Natural killer cell treated with Interleukin-12 subunit alpha and Interleukin-12 subunit beta and Interleukin-15 and Interleukin-18, amount 100 ng/mL, for 72 hours (primary cell): ENCODE data around the gene SHE. TPM values are rescaled to one million over a fixed set of nuclear protein-coding genes. Genes with fewer than 3 reads are reported as not detected.

Experiments used
- ATAC-seq, 2 donors: fragments of 150-1000 bp; cut with Tn5 transposase in 1 of 2; sonication (Bioruptor Pico), chemical (Tn5 transposase) in 1 of 2; 2 replicates each; pipeline ENCODE4 v1.10.0; 2021
- DNase-seq: peaks from one replicate; pipeline ENCODE4 v3.0.0; 2022; ENCODE audit warnings: low spot score
- H3K27ac Mint-ChIP-seq, 2 donors: 1 replicate in 1 of 2; 2 replicates in 1 of 2; pipeline ENCODE4 v1.8.0; 2022; ENCODE audit warnings: mixed read lengths in 2 of 2, mild to moderate bottlenecking in 1 of 2, moderate library complexity in 1 of 2
- H3K27me3 Mint-ChIP-seq, 2 donors: 1 replicate in 1 of 2; 2 replicates in 1 of 2; pipeline ENCODE4 v1.8.0; 2022; ENCODE audit warnings: mixed read lengths in 2 of 2
- H3K36me3 Mint-ChIP-seq: one replicate; pipeline ENCODE4 v1.8.0; 2022; ENCODE audit warnings: mixed read lengths
- H3K4me1 Mint-ChIP-seq, 2 donors: 1 replicate in 1 of 2; 2 replicates in 1 of 2; pipeline ENCODE4 v1.8.0; 2022; ENCODE audit warnings: low read depth in 2 of 2, mixed read lengths in 2 of 2, mild to moderate bottlenecking in 1 of 2
- H3K4me3 Mint-ChIP-seq: one replicate; pipeline ENCODE4 v1.8.0; 2022; ENCODE audit warnings: mixed read lengths
- H3K9me3 Mint-ChIP-seq: 2 replicates; pipeline ENCODE4 v1.8.0; 2022; ENCODE audit warnings: mixed read lengths
- total RNA-seq, 2 donors: library from RNA; stranded (reverse); gene quantifications; one replicate each; pipeline ENCODE4 v1.2.3, GENCODE V29; 2022

The SHE gene
- total RNA-seq, 2 donors from 2014 or later = 0.19 TPM; not detected in 1

GRCh38 chr1:154481053-154481452 is 21.2 kb downstream of the SHE start:
- Mint-ChIP-seq H3K4me1 (peaks cover 8% of the 10 kb centered on the region in 2 donors), H3K27ac (no peak overlapping the region), H3K36me3 (no peaks in the 10 kb centered on the region), H3K4me3 (no peak overlapping the region), H3K27me3 (peaks cover 0 to 6% of the 10 kb centered on the region in 2 donors), H3K9me3 (no peaks in the 10 kb centered on the region)
- no peak for DNase-seq
- no peak for ATAC-seq

DNA sequence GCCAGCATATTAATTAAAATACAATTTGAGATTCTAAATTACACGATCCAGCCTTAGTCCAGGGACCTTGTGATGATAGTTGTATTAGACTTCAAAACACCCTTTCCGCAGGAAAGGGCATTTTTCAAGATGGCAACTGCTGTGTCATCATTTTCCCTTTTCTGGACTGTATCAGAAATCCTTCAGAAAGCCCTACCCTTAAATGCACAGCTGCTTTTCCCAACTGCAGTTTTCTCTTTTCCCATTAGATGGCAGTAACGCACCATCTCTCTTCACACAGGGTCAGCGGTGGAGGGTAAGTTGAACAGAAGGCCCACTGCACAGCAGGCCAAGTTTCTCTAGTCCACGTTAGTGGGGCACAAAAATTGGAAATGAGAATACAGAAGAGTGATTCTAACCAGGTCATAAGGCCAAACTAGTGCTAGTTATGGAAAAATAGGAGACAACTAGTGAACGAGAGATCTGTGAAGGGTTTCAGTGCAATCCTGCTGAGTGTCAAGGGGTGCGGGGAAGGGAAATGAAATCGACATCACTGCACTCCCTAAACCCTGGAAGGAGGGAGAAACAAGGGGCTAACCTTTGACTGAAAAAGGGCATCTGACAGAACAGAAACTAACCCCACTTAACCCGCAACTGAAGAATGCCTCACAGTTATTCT is 22.3 kb downstream of the SHE start:
- Mint-ChIP-seq H3K4me3 (no peak overlapping the region), H3K9me3 (no peaks in the 10 kb centered on the region), H3K27me3 (peaks cover 0 to 6% of the 10 kb centered on the region in 2 donors), H3K27ac (no peak overlapping the region), H3K4me1 (peaks cover 8% of the 10 kb centered on the region in 2 donors), H3K36me3 (no peaks in the 10 kb centered on the region)
- peak; percentile 86 to 88 for ATAC-seq
- DNase-seq = peak; percentile 75

- no peak for DNase-seq
- no peak for ATAC-seq
- Mint-ChIP-seq H3K27ac (no peak overlapping the region), H3K4me1 (peaks cover 8% of the 10 kb centered on the region in 2 donors), H3K4me3 (no peak overlapping the region), H3K36me3 (no peaks in the 10 kb centered on the region), H3K9me3 (no peaks in the 10 kb centered on the region), H3K27me3 (peaks cover 0 to 6% of the 10 kb centered on the region in 2 donors)
These were observed 23.6 kb downstream of the SHE start for GRCh38 chr1:154478639-154479038.

DNA sequence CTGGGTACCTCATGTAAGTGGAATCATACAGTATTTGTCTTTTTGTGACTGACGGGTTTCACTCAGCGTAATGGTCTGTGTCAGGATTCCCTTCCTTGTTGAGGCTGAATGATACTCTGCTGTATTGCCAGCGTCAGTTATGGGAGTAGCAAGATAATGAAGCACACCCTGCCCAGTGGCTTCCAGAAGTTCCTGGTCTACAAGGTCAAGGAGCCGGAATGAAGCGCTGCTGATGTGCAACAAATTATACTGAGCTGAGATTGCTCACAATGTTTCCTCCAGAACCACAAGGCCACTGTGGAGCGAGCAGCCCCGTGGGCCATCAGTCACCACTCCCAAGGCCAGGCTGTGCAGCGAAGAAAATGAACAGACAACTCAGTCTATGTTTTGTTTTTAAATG is 24.2 kb downstream of the SHE start:
- Mint-ChIP-seq H3K4me3 (no peak overlapping the region), H3K27ac (no peak overlapping the region), H3K27me3 (peaks cover 0 to 3% of the 10 kb centered on the region in 2 donors), H3K4me1 (peaks cover 8% of the 10 kb centered on the region in 2 donors), H3K36me3 (no peaks in the 10 kb centered on the region), H3K9me3 (no peaks in the 10 kb centered on the region)
- DNase-seq (no peak), ATAC-seq (no peak)

GRCh38 chr1:154476791-154477190 is 25.4 kb downstream of the SHE start:
- Mint-ChIP-seq H3K4me3 (no peak overlapping the region), H3K27ac (no peak overlapping the region), H3K36me3 (no peaks in the 10 kb centered on the region), H3K27me3 (peaks cover 0 to 3% of the 10 kb centered on the region in 2 donors), H3K4me1 (peaks cover 8% of the 10 kb centered on the region in 2 donors), H3K9me3 (no peaks in the 10 kb centered on the region)
- DNase-seq (no peak), ATAC-seq (no peak)

DNA sequence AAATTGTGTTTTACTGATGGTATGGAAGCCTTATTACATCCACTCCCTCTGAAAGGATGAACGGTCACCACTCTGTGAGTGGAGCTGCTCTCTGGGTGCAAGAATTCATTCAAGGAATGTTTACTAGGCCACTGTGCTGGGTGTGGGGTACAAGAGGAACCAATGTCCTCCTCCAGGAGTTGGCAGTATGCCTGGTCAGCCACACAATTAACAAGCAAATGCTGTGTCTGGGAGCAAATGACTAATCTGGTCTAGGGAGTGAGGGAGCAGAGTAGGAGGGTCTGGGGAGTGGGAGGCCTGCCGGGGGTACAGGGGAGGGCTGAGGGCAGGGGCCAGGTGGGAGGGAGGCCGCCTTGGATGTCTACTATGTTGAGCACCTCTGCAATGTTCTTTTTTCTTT is 27.4 kb downstream of the SHE start:
- ATAC-seq = no peak
- Mint-ChIP-seq H3K27ac (no peak overlapping the region), H3K36me3 (no peaks in the 10 kb centered on the region), H3K4me1 (peaks cover 5 to 8% of the 10 kb centered on the region in 2 donors), H3K9me3 (no peaks in the 10 kb centered on the region), H3K4me3 (no peak overlapping the region), H3K27me3 (peaks cover 0 to 3% of the 10 kb centered on the region in 2 donors)
- no peak for DNase-seq

- no peak for ATAC-seq
- no peak overlapping the region for H3K4me3 Mint-ChIP-seq
- H3K27ac Mint-ChIP-seq = no peak overlapping the region
These were observed 30.9 kb downstream of the SHE start for GRCh38 chr1:154471304-154471703.

GRCh38 chr1:154469844-154470560 is 32.2 kb downstream of the SHE start:
- Mint-ChIP-seq H3K36me3 (no peaks in the 10 kb centered on the region), H3K27ac (peak overlapping the region in 1 of 2 donors; percentile 65), H3K4me1 (peaks cover 25 to 26% of the 10 kb centered on the region in 2 donors), H3K4me3 (no peak overlapping the region), H3K27me3 (peaks cover 0 to 11% of the 10 kb centered on the region in 2 donors), H3K9me3 (no peaks in the 10 kb centered on the region)
- no peak for ATAC-seq
- no peak for DNase-seq

More at GRCh38 chr1:154471304-154471703, 30.9 kb downstream of the SHE start:
- DNase-seq = no peak
- Mint-ChIP-seq H3K9me3 (no peaks in the 10 kb centered on the region), H3K4me1 (peaks cover 16 to 17% of the 10 kb centered on the region in 2 donors), H3K27me3 (peaks cover 0 to 4% of the 10 kb centered on the region in 2 donors), H3K36me3 (no peaks in the 10 kb centered on the region)

DNA sequence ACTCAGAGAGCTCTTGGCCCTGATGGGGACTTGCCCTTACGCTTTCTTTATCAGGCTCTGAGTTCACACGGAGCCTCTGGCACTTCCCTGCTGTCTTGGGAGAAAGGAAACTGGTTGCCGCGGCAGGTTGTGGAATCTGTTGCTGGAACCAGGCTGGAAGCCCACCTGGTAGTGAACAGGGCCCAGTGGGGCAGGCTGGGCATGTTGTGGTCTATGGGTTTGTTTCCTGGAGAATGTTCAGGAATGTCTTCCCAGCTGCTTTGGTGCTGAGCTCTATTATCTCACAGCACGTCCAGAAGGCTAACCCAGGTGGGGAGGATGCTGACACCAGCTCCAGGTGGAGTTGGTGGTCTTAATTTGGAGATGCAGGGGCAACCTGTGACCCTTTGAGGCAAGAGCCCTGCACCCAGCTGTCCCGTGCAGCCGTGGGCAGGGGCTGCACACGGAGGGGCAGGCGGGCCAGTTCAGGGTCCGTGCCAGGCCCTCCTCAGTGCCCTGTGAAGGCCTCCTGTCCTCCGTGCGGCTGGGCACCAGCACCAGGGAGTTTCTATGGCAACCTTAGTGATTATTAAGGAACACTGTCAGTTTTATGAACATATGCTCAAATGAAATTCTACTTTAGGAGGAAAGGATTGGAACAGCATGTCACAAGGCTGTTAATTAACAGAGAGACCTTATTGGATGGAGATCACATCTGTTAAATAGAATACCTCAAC is 33.5 kb downstream of the SHE start:
- Mint-ChIP-seq H3K4me1 (peaks cover 34% of the 10 kb centered on the region in 2 donors), H3K27ac (peak overlapping the region; percentile 45 to 88), H3K9me3 (no peaks in the 10 kb centered on the region), H3K4me3 (no peak overlapping the region), H3K36me3 (no peaks in the 10 kb centered on the region), H3K27me3 (peaks cover 0 to 11% of the 10 kb centered on the region in 2 donors)
- no peak for DNase-seq
- ATAC-seq = no peak

- Mint-ChIP-seq H3K9me3 (no peaks in the 10 kb centered on the region), H3K4me1 (peaks cover 38 to 43% of the 10 kb centered on the region in 2 donors), H3K27me3 (peaks cover 0 to 11% of the 10 kb centered on the region in 2 donors), H3K4me3 (peak overlapping the region; percentile 14), H3K27ac (peak overlapping the region; percentile 45 to 88), H3K36me3 (no peaks in the 10 kb centered on the region)
- DNase-seq (no peak), ATAC-seq (no peak)
These were observed 34.6 kb downstream of the SHE start for GRCh38 chr1:154467434-154468102.

GRCh38 chr1:154466921-154467417 is 35.2 kb downstream of the SHE start:
- peaks cover 40 to 46% of the 10 kb centered on the region in 2 donors for H3K4me1 Mint-ChIP-seq
- DNase-seq = no peak
- H3K9me3 Mint-ChIP-seq = no peaks in the 10 kb centered on the region
- ATAC-seq = no peak
- H3K27ac Mint-ChIP-seq = peak overlapping the region; percentile 45 to 88
- no peaks in the 10 kb centered on the region for H3K36me3 Mint-ChIP-seq
- H3K4me3 Mint-ChIP-seq = no peak overlapping the region
- peaks cover 0 to 11% of the 10 kb centered on the region in 2 donors for H3K27me3 Mint-ChIP-seq

- H3K36me3 Mint-ChIP-seq = no peaks in the 10 kb centered on the region
- ATAC-seq (no peak), DNase-seq (no peak)
- no peaks in the 10 kb centered on the region for H3K9me3 Mint-ChIP-seq
- peaks cover 0 to 11% of the 10 kb centered on the region in 2 donors for H3K27me3 Mint-ChIP-seq
- peak overlapping the region; percentile 45 to 88 for H3K27ac Mint-ChIP-seq
- H3K4me1 Mint-ChIP-seq = peaks cover 41 to 49% of the 10 kb centered on the region in 2 donors
- peak overlapping the region; percentile 38 for H3K4me3 Mint-ChIP-seq
These were observed 36.0 kb downstream of the SHE start for GRCh38 chr1:154466206-154466605.

- H3K36me3 Mint-ChIP-seq = no peaks in the 10 kb centered on the region
- ATAC-seq (no peak), DNase-seq (no peak)
- H3K4me3 Mint-ChIP-seq = peak overlapping the region; percentile 38
- H3K27me3 Mint-ChIP-seq = peaks cover 0 to 11% of the 10 kb centered on the region in 2 donors
- peaks cover 44 to 51% of the 10 kb centered on the region in 2 donors for H3K4me1 Mint-ChIP-seq
- no peaks in the 10 kb centered on the region for H3K9me3 Mint-ChIP-seq
- H3K27ac Mint-ChIP-seq = peak overlapping the region; percentile 45 to 88
These were observed 36.5 kb downstream of the SHE start for GRCh38 chr1:154465621-154466195.
